Smooth muscle cell of trachea (primary cell): ENCODE results near the gene SLC15A1. TPM values are rescaled to one million over a fixed set of nuclear protein-coding genes. Genes with fewer than 3 reads are reported as not detected.

Experiments used
- total RNA-seq: library from RNA; depleted of rRNA; stranded (reverse); fragments of >200 nt; gene quantifications from 2 replicates; pipeline ENCODE4 v1.2.1, GENCODE V29; 2014

The SLC15A1 gene
- under 0.01 TPM in 2 replicates for total RNA-seq

GRCh38 chr13:98752467-98753290 lies at the start of gene SLC15A1:
Gene SLC15A1, minus strand, starts transcription at chr13:98752672. Its CDS starts 74 bp downstream, at chr13:98752598.

Other genes starting within 250 kb of the SLC15A1 start
- gene STK24, start 175.6 kb downstream of the SLC15A1 start, total RNA-seq: 51.2 and 56.4 TPM in 2 replicates
- 9.8 and 17.0 TPM in 2 replicates for gene DOCK9, start 225.4 kb upstream of the SLC15A1 start, total RNA-seq